Mucosa of descending colon (tissue), 3 donors: Measurements from ENCODE around the gene RAPGEFL1. TPM values are rescaled to one million over a fixed set of nuclear protein-coding genes. Genes with fewer than 3 reads are reported as not detected.
A peak's percentile ranks its signal among the peaks of the same experiment; 100 is the strongest.
"Not testable (repeated sequence)": the region's sequence is repeated elsewhere in the genome, so short reads cannot be mapped to it uniquely, and the experiment has no call there.

Experiments
- ATAC-seq: fragments of 200-7000 bp; cut with Tn5 transposase; one replicate; pipeline ENCODE4 v1.9.1; 2020; ENCODE audit warnings: mild to moderate bottlenecking, moderate library complexity
- DNase-seq, 3 donors: peaks; one replicate each; pipeline ENCODE4 v3.0.0-alpha.2; 2020
- H3K36me3 ChIP-seq: fragments of 200-600 bp; one replicate; pipeline ENCODE4 v1.8.0; 2021; ENCODE audit warnings: low read depth, mild to moderate bottlenecking
- H3K4me1 ChIP-seq: fragments of 200-600 bp; one replicate; pipeline ENCODE4 v1.8.0; 2021; ENCODE audit warnings: low read depth, mild to moderate bottlenecking
- H3K4me3 ChIP-seq: fragments of 200-600 bp; one replicate; pipeline ENCODE4 v1.8.0; 2021; ENCODE audit warnings: mild to moderate bottlenecking
- H3K9me3 ChIP-seq: fragments of 200-600 bp; one replicate; pipeline ENCODE4 v1.8.0; 2021; ENCODE audit warnings: mild to moderate bottlenecking
- intact Hi-C, 2 donors: fragments of 100-400 bp; cut with DNase I in 1 of 2; cut with micrococcal nuclease in 1 of 2; formaldehyde crosslinking; loops; one replicate each; pipeline versions ENCODE4 v1.11.0 to v1.11.1; 2022; cut with DNase I, micrococcal nuclease
- total RNA-seq, 3 donors: library from RNA; stranded (reverse); fragmentation: NEBNext Ultra II Directional in 2 of 3; extraction: Animal tissue kit (Norgen Biotek cat#: 25700) in 2 of 3; gene quantifications; one replicate each; pipeline versions ENCODE4 v1.2.1 to v1.2.4, GENCODE V29; 2021 to 2023
- TF ChIP-seq, protein P1 (sequence below): fragments of 200-600 bp; IDR thresholded peaks from one replicate; pipeline ENCODE4 v1.8.0; 2022; ENCODE audit warnings: antibody characterized with exemption, mild to moderate bottlenecking
- donor health status: DM: no; HTN: no; CAD: no; lungs with moderate emphysema.
- donor health status: DM: no; HTN: no; CAD: no.
- donor health status: DM: no; HTN: yes; CAD: no.

Gene RAPGEFL1
- total RNA-seq, 3 donors from 2014 or later: 76.8 to 177 (median 147) TPM

GRCh38 chr17:40197550-40197949, 20.3 kb downstream of the RAPGEFL1 start:
- Histone ChIP-seq H3K36me3 (no peaks in the 10 kb centered on the region), H3K9me3 (no peaks in the 10 kb centered on the region), H3K4me1 (peaks cover 7% of the 10 kb centered on the region), H3K4me3 (no peak overlapping the region)
- DNase-seq (no peak), ATAC-seq (no peak)
- intact Hi-C loops: loop anchor here in 1 of 2 donors (10.0 kb wide), 1 partner anchor 87 kb away; the partner anchor contains the start of gene CDC6
- TF ChIP-seq, protein P1, sequence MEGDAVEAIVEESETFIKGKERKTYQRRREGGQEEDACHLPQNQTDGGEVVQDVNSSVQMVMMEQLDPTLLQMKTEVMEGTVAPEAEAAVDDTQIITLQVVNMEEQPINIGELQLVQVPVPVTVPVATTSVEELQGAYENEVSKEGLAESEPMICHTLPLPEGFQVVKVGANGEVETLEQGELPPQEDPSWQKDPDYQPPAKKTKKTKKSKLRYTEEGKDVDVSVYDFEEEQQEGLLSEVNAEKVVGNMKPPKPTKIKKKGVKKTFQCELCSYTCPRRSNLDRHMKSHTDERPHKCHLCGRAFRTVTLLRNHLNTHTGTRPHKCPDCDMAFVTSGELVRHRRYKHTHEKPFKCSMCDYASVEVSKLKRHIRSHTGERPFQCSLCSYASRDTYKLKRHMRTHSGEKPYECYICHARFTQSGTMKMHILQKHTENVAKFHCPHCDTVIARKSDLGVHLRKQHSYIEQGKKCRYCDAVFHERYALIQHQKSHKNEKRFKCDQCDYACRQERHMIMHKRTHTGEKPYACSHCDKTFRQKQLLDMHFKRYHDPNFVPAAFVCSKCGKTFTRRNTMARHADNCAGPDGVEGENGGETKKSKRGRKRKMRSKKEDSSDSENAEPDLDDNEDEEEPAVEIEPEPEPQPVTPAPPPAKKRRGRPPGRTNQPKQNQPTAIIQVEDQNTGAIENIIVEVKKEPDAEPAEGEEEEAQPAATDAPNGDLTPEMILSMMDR: no peak

- intact Hi-C loops: loop anchor here in 1 of 2 donors (10.0 kb wide), 1 partner anchor 87 kb away; the partner anchor contains the start of gene CDC6
- ATAC-seq, H3K4me3 ChIP-seq, H3K9me3 ChIP-seq, H3K36me3 ChIP-seq, H3K4me1 ChIP-seq, DNase-seq: not testable (repeated sequence)
Measured at GRCh38 chr17:40197965-40198456, 20.7 kb downstream of the RAPGEFL1 start.

DNA sequence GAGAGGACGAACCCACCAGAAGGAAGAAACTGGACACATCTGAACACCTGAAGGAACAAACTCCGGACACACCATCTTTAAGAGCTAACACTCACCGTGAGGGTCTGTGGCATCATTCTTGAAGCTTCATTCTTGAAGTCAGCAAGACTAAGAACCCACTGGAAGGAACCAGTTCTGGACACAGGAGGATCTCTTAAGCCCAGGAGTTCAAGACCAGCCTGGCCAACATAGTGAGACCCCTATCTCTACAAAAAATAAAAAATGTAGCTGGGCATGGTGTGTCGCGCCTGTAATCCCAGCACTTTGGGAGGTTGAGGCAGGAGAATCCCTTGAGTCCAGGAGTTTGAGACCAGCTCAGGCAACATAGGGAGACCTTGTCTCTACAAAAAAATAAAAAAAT, 21.3 kb downstream of the RAPGEFL1 start:
- ATAC-seq (no peak), DNase-seq (no peak)
- TF ChIP-seq, protein P1: no peak
- H3K9me3 ChIP-seq: no peaks in the 10 kb centered on the region
- no peak overlapping the region for H3K4me3 ChIP-seq
- no peaks in the 10 kb centered on the region for H3K36me3 ChIP-seq
- H3K4me1 ChIP-seq: peaks cover 7% of the 10 kb centered on the region
- intact Hi-C loops: loop anchor here in 1 of 2 donors (10.0 kb wide), 1 partner anchor 86 kb away; the partner anchor contains the start of gene CDC6

DNA sequence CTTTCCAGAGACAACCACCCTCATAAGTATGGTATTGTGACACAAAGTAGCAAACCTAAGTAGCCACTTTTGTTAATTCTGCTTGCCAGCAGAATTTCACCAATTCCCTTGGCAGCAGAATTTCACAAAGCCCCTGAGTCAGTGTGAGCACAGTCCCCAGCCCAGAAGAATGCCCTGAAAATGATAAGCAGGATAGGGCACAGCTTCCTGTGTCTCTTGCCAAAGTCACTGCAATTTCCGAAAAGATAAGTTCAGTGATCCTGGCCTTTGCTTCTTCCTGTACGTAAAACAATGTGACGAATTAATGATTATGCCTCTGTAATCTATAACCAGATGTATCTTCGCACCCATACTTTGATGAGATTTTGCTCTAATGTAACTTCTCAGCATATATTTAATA, 25.9 kb downstream of the RAPGEFL1 start:
- Histone ChIP-seq H3K4me3 (no peak overlapping the region), H3K4me1 (peaks cover 7% of the 10 kb centered on the region), H3K9me3 (no peaks in the 10 kb centered on the region), H3K36me3 (no peaks in the 10 kb centered on the region)
- TF ChIP-seq, protein P1: no peak
- intact Hi-C loops: loop anchor here in 1 of 2 donors (5.0 kb wide), 1 partner anchor 89 kb away; no protein-coding TSS in a partner anchor
- DNase-seq (no peak), ATAC-seq (peak; percentile 67)

- H3K4me1 ChIP-seq, H3K36me3 ChIP-seq, DNase-seq, H3K4me3 ChIP-seq, ATAC-seq, intact Hi-C loops, H3K9me3 ChIP-seq: not testable (repeated sequence)
Measured at GRCh38 chr17:40206193-40206592, 28.9 kb downstream of the RAPGEFL1 start.

DNA sequence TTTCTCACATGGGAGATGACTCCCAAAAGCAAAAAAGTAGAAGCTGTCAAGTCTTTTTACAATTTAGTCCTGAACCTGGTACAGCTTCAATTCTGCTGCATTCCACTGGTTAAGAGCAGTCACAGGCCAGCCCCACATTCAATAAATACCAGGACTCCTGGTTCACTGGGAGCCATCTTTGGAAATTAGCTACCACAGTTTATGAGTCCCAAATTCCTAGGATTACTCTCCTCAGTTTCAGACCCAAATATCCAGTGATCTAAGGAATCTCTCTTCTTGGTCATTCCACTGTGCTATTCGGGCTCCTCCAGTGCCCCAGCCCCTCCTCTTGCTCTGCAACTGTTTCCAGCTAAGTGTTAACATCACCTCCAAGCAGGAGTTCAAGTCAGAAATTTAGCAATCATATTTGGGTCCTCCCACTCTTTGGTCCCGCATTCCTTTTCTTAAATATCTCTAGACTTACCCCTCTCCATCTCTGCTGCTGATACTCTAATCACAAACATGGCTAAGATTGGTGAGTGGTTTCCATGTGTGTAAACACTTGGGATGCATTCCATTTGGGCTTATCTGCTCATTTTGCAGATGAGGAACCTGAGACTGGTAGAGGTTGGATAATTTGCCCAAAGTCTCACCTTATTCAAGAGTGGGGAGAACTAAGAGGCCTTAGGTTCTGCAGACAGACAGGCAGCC, 32.3 kb downstream of the RAPGEFL1 start:
- no peak overlapping the region for H3K4me3 ChIP-seq
- no peaks in the 10 kb centered on the region for H3K4me1 ChIP-seq
- ATAC-seq (no peak), DNase-seq (no peak)
- intact Hi-C loops: no loop called here
- TF ChIP-seq, protein P1: no peak
- H3K9me3 ChIP-seq: no peaks in the 10 kb centered on the region
- H3K36me3 ChIP-seq: no peaks in the 10 kb centered on the region

DNA sequence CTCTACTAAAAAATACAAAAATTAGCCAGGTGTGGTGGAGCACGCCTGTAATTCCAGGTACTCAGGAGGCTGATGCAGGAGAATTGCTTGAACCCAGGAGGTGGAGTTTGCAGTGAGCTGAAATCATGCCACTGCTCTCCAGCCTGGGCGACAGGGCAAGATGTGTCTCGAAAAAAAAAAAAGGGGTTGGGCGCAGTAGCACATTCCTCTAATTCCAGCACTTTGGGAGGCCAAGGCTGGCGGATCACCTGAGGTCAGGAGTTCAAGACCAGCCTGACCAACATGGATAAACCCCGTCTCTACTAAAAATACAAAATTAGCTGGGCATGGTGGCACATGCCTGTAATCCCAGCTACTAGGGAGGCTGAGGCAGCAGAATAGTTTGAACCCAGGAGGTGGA, 36.6 kb downstream of the RAPGEFL1 start:
- intact Hi-C loops, H3K4me3 ChIP-seq, ATAC-seq, H3K36me3 ChIP-seq, DNase-seq, H3K4me1 ChIP-seq, H3K9me3 ChIP-seq: not testable (repeated sequence)
